ENCODE measurements around the gene ATE1. TPM values are rescaled to one million over a fixed set of nuclear protein-coding genes. Genes with fewer than 3 reads are reported as not detected.
"Not testable (repeated sequence)": the region's sequence is repeated elsewhere in the genome, so short reads cannot be mapped to it uniquely, and the experiment has no call there.

ATE1 gene
- total RNA-seq, 1 experiment from 2014 or later: 40.4 TPM

GRCh38 chr10:121929585-121930267 is 1.9 kb upstream of the ATE1 start:
- Mint-ChIP-seq H3K4me3 (ENCODE audit: unreplicated experiment) (peak overlapping the region; percentile 14), H3K27ac (ENCODE audit: low read depth, unreplicated experiment) (peak overlapping the region; percentile 63), H3K4me1 (ENCODE audit: insufficient read depth, unreplicated experiment) (peaks cover 18% of the 10 kb centered on the region)
- POLR2A ChIA-PET: interaction anchor here (0.6 to 3.8 kb wide), 5 partner anchors 65 to 1064 kb away, joined by 3 to 33 read pairs (median 4); no protein-coding TSS in a partner anchor
- BruUV-seq (replicated peaks); H3K27me3 Mint-ChIP-seq (ENCODE audit: insufficient read depth, unreplicated experiment); H3K36me3 Mint-ChIP-seq (ENCODE audit: insufficient read depth, unreplicated experiment); DNase-seq (ENCODE audit: unreplicated experiment); H3K9me3 Mint-ChIP-seq (ENCODE audit: unreplicated experiment); intact Hi-C loops (cut with micrococcal nuclease): not testable (repeated sequence)
- CTCF ChIA-PET: interaction anchor here (0.6 to 1.6 kb wide), 2 partner anchors 44 to 826 kb away, joined by 3 to 8 read pairs; partner anchors contain the start of gene NSMCE4A

GRCh38 chr10:121928528-121928884 is 675 bp upstream of the ATE1 start:
- Mint-ChIP-seq H3K27me3 (ENCODE audit: insufficient read depth, unreplicated experiment) (no peaks in the 10 kb centered on the region), H3K4me3 (ENCODE audit: unreplicated experiment) (peak overlapping the region; percentile 93), H3K9me3 (ENCODE audit: unreplicated experiment) (no peaks in the 10 kb centered on the region), H3K36me3 (ENCODE audit: insufficient read depth, unreplicated experiment) (no peaks in the 10 kb centered on the region), H3K27ac (ENCODE audit: low read depth, unreplicated experiment) (peak overlapping the region; percentile 98), H3K4me1 (ENCODE audit: insufficient read depth, unreplicated experiment) (peaks cover 18% of the 10 kb centered on the region)
- TSS peak; percentile 67 for BruUV-seq (replicated peaks)
- POLR2A ChIA-PET: interaction anchor here (0.6 to 3.8 kb wide), 26 partner anchors 8 to 1077 kb away, joined by 3 to 33 read pairs (median 4); partner anchors contain the start of genes NSMCE4A and WDR11
- no peak for TF ChIP-seq CTCF (IDR thresholded peaks at IDR 0.05; ENCODE audit: unreplicated experiment)
- CTCF ChIA-PET: interaction anchor here (0.5 to 1.6 kb wide), 3 partner anchors 46 to 346 kb away, joined by 3 to 8 read pairs (median 3); partner anchors contain the start of gene NSMCE4A
- intact Hi-C loops (cut with micrococcal nuclease): loop anchor here (1.0 kb wide), 1 partner anchor 14 kb away; no protein-coding TSS in a partner anchor
- peak; percentile 32 for DNase-seq (ENCODE audit: unreplicated experiment)

- peak overlapping the region; percentile 93 for H3K4me3 Mint-ChIP-seq (ENCODE audit: unreplicated experiment)
- POLR2A ChIA-PET: interaction anchor here (0.6 to 3.8 kb wide), 39 partner anchors 9 to 1080 kb away, joined by 3 to 33 read pairs (median 4); partner anchors contain the start of genes NSMCE4A and WDR11
- H3K27ac Mint-ChIP-seq (ENCODE audit: low read depth, unreplicated experiment): peak overlapping the region; percentile 98
- CTCF ChIA-PET: interaction anchor here (0.6 to 0.8 kb wide), 2 partner anchors 140 to 504 kb away, joined by 3 read pairs; no protein-coding TSS in a partner anchor
- intact Hi-C loops (cut with micrococcal nuclease): loop anchor here (2.0 kb wide), 2 partner anchors 47 to 123 kb away; partner anchors contain the start of gene NSMCE4A
- H3K36me3 Mint-ChIP-seq (ENCODE audit: insufficient read depth, unreplicated experiment): peaks cover 8% of the 10 kb centered on the region
- H3K4me1 Mint-ChIP-seq (ENCODE audit: insufficient read depth, unreplicated experiment): peaks cover 18% of the 10 kb centered on the region
- H3K27me3 Mint-ChIP-seq (ENCODE audit: insufficient read depth, unreplicated experiment): no peaks in the 10 kb centered on the region
- DNase-seq (ENCODE audit: unreplicated experiment): peak; percentile 71
- no peaks in the 10 kb centered on the region for H3K9me3 Mint-ChIP-seq (ENCODE audit: unreplicated experiment)
- no TSS peak for BruUV-seq (replicated peaks)
- no peak for TF ChIP-seq CTCF (IDR thresholded peaks at IDR 0.05; ENCODE audit: unreplicated experiment)
Observed at GRCh38 chr10:121927318-121927840, 452 bp downstream of the ATE1 start.

- intact Hi-C loops (cut with micrococcal nuclease): loop anchor here (1.0 to 2.0 kb wide), 3 partner anchors 48 to 186 kb away; partner anchors contain the start of gene NSMCE4A
- peak overlapping the region; percentile 98 for H3K27ac Mint-ChIP-seq (ENCODE audit: low read depth, unreplicated experiment)
- H3K4me3 Mint-ChIP-seq (ENCODE audit: unreplicated experiment): peak overlapping the region; percentile 93
- peaks cover 18% of the 10 kb centered on the region for H3K4me1 Mint-ChIP-seq (ENCODE audit: insufficient read depth, unreplicated experiment)
- H3K9me3 Mint-ChIP-seq (ENCODE audit: unreplicated experiment): no peaks in the 10 kb centered on the region
- ChIA-PET POLR2A (interaction anchor here (0.6 to 3.8 kb wide), 19 partner anchors 10 to 1075 kb away, joined by 3 to 33 read pairs (median 6); partner anchors contain the start of genes NSMCE4A and WDR11), CTCF (interaction anchor here (0.6 kb wide), 1 partner anchor 140 kb away, joined by 3 read pairs; no protein-coding TSS in a partner anchor)
- no peak for TF ChIP-seq CTCF (IDR thresholded peaks at IDR 0.05; ENCODE audit: unreplicated experiment)
- H3K36me3 Mint-ChIP-seq (ENCODE audit: insufficient read depth, unreplicated experiment): peaks cover 8% of the 10 kb centered on the region
- peak; percentile 28 for DNase-seq (ENCODE audit: unreplicated experiment)
- no peaks in the 10 kb centered on the region for H3K27me3 Mint-ChIP-seq (ENCODE audit: insufficient read depth, unreplicated experiment)
- BruUV-seq (replicated peaks): TSS peak; percentile 47
Observed at GRCh38 chr10:121926671-121927317, 1.0 kb downstream of the ATE1 start.
